GM12878 (cell line): ENCODE results near the gene SLC25A40. TPM values are rescaled to one million over a fixed set of nuclear protein-coding genes. Genes with fewer than 3 reads are reported as not detected.

ENCODE experiments used
- ATAC-seq: fragments of 200-7000 bp; cut with Tn5 transposase; 3 replicates; pipeline ENCODE4 v1.9.1; 2020; ENCODE audit warnings: mild to moderate bottlenecking, moderate library complexity
- BruUV-seq: library from RNA; stranded (reverse); fragments of 400-500 nt; replicated peaks from 2 replicates; lab custom pipeline; 2021; lab: Mats Ljungman, UMichigan
- CTCF ChIA-PET: fragments of 300-600 bp; sonication (Branson Sonifier 250); formaldehyde crosslinking; extraction: SDS; loops from one replicate; lab custom pipeline; 2021; ENCODE audit warnings: inconsistent platforms; lab: Yijun Ruan, JAX
- POLR2A ChIA-PET: fragments of 350-600 bp; formaldehyde crosslinking; extraction: SDS; loops from one replicate; lab custom pipeline; 2021; ENCODE audit warnings: inconsistent platforms; lab: Charles Lee
- RAD21 ChIA-PET: fragments of 300-600 bp; sonication (Branson Sonifier 250); formaldehyde crosslinking; loops from one replicate; lab custom pipeline; 2023; ENCODE audit warnings: antibody characterized with exemption; ENCODE audit not compliant: unreplicated experiment; lab: Charles Lee
- SMC1A ChIA-PET: fragments of 300-600 bp; sonication (Branson Sonifier 250); formaldehyde crosslinking; loops from one replicate; lab custom pipeline; 2023; ENCODE audit not compliant: unreplicated experiment, uncharacterized antibody; lab: Charles Lee
- DNase-seq: peaks from one replicate; pipeline ENCODE4 v3.0.0-alpha.2; 2011; ENCODE audit warnings: low read depth, low spot score
- FAIRE-seq: peaks from 3 replicates; lab custom pipeline; 2011; peaks lifted over from hg19 to GRCh38; lab: Jason Lieb, UNC
- H2AFZ ChIP-seq: 2 replicates; pipeline ENCODE4 v1.6.0; 2011; ENCODE audit warnings: low read depth, low read length, control low read depth; ENCODE audit not compliant: control insufficient read depth
- H3K27ac ChIP-seq: 2 replicates; pipeline ENCODE4 v1.5.1; 2011; ENCODE audit warnings: control low read depth; ENCODE audit not compliant: control insufficient read depth, insufficient read depth
- H3K27me3 ChIP-seq, 2 experiments: replicated peaks in 1 of 2; 2 replicates each; pipeline versions ENCODE4 v1.6.0 to v1.6.1; 2011; ENCODE audit warnings: low read length in 1 of 2; ENCODE audit not compliant: control insufficient read depth in 2 of 2, insufficient read depth in 2 of 2
- H3K36me3 ChIP-seq, 2 experiments: 2 replicates each; pipeline ENCODE4 v1.5.1; 2011; ENCODE audit warnings: low read length in 1 of 2; ENCODE audit not compliant: control insufficient read depth in 2 of 2, insufficient read depth in 2 of 2
- H3K4me1 ChIP-seq: 2 replicates; pipeline ENCODE4 v1.6.1; 2011; ENCODE audit warnings: mild to moderate bottlenecking, low read length, moderate library complexity, mixed read lengths; ENCODE audit not compliant: control insufficient read depth, insufficient read depth
- H3K4me2 ChIP-seq: 2 replicates; pipeline ENCODE4 v1.6.0; 2011; ENCODE audit warnings: control low read depth; ENCODE audit not compliant: control insufficient read depth, insufficient read depth
- H3K4me3 ChIP-seq: fragments of 200-600 bp; sonication (generic); 2 replicates; pipeline ENCODE4 v1.5.1; 2016
- H3K79me2 ChIP-seq: 2 replicates; pipeline ENCODE4 v1.6.0; 2011; ENCODE audit warnings: low read length; ENCODE audit not compliant: control insufficient read depth, insufficient read depth
- H3K9ac ChIP-seq: 2 replicates; pipeline ENCODE4 v1.8.0; 2011; ENCODE audit warnings: low read length, control low read depth, mixed read lengths; ENCODE audit not compliant: control insufficient read depth, insufficient read depth
- H3K9me3 ChIP-seq: replicated peaks from 3 replicates; pipeline ENCODE4 v1.5.1; 2011; ENCODE audit warnings: mild to moderate bottlenecking, low read length; ENCODE audit not compliant: control insufficient read depth, insufficient read depth
- H4K20me1 ChIP-seq: 2 replicates; pipeline ENCODE4 v1.6.0; 2011; ENCODE audit not compliant: control insufficient read depth, insufficient read depth
- CBX3 ChIP-seq: fragments of 200-600 bp; sonication (generic); IDR thresholded peaks from 2 replicates; pipeline ENCODE4 v1.6.1; 2016; ENCODE audit warnings: low read depth, borderline replicate concordance
- CTCF ChIP-seq, 3 experiments: IDR thresholded peaks in 2 of 3; conservative IDR thresholded peaks in 1 of 3; 2 replicates each; pipeline ENCODE4 v1.5.1; 2011; ENCODE audit warnings: low read depth in 3 of 3, low read length in 3 of 3, mild to moderate bottlenecking in 3 of 3, control low read depth in 2 of 3, moderate library complexity in 2 of 3, inconsistent platforms in 1 of 3, mixed read lengths in 1 of 3; ENCODE audit not compliant: control insufficient read depth in 2 of 3, insufficient read depth in 1 of 3; ENCODE audit errors: extremely low read depth in 1 of 3
- E2F8 ChIP-seq: fragments of 450-650 bp; IDR thresholded peaks from 2 replicates; pipeline ENCODE4 v1.6.1; 2018; ENCODE audit warnings: mild to moderate bottlenecking, low read depth, moderate library complexity; ENCODE audit not compliant: partially characterized antibody
- GABPA ChIP-seq: IDR thresholded peaks from 2 replicates; pipeline ENCODE4 v1.6.1; 2014; ENCODE audit warnings: antibody characterized with exemption, low read depth, mild to moderate bottlenecking, inconsistent platforms
- HDAC2 ChIP-seq: fragments of 200-600 bp; sonication (generic); IDR thresholded peaks from 2 replicates; pipeline ENCODE4 v1.6.1; 2017
- IKZF1 ChIP-seq: fragments of 450-650 bp; conservative IDR thresholded peaks from 2 replicates; pipeline ENCODE4 v1.6.1; 2017; ENCODE audit warnings: antibody characterized with exemption, mild to moderate bottlenecking
- KAT2A ChIP-seq: conservative IDR thresholded peaks from 2 replicates; pipeline ENCODE4 v1.6.1; 2011; ENCODE audit warnings: low read depth, low read length; ENCODE audit not compliant: control insufficient read depth
- MXI1 ChIP-seq: fragments of 150-350 bp; IDR thresholded peaks from 2 replicates; pipeline ENCODE4 v1.6.1; 2011; ENCODE audit warnings: low read depth, mild to moderate bottlenecking, inconsistent platforms, low read length, improper control_type of control experiment
- NFYA ChIP-seq: IDR thresholded peaks from 2 replicates; pipeline ENCODE4 v1.6.1; 2011; ENCODE audit warnings: low read depth, mild to moderate bottlenecking, low read length, improper control_type of control experiment, borderline replicate concordance
- STAT3 ChIP-seq: IDR thresholded peaks from 2 replicates; pipeline ENCODE4 v1.6.1; 2011; ENCODE audit warnings: low read depth, low read length, improper control_type of control experiment
- ZBED1 ChIP-seq: IDR thresholded peaks from 2 replicates; pipeline ENCODE4 v1.6.1; 2016; ENCODE audit warnings: borderline replicate concordance
- ZNF687 ChIP-seq: fragments of 450-650 bp; IDR thresholded peaks from 2 replicates; pipeline ENCODE4 v1.6.1; 2017; ENCODE audit warnings: mild to moderate bottlenecking, moderate library complexity
- WGBS: methylation state at CpG from one replicate; pipeline ENCODE4 v1.1.6; 2016; ENCODE audit warnings: low lambda C conversion rate; ENCODE audit not compliant: insufficient replicate concordance, insufficient coverage; ENCODE audit errors: missing lambda C conversion rate; 5-methylcytosine and 5-hydroxymethylcytosine counted together
- in situ Hi-C: fragments of 300-500 bp; cut with MboI; formaldehyde crosslinking; loops from 9 replicates; pipeline ENCODE4 v1.14.3; 2018; ENCODE audit warnings: mixed read lengths
- intact Hi-C: fragments of 100-400 bp; cut with micrococcal nuclease; formaldehyde crosslinking; loops from one replicate; pipeline ENCODE4 v1.14.2; 2022; ENCODE audit not compliant: unreplicated experiment
- polyA plus RNA-seq, 11 experiments: library from polyadenylated mRNA; depleted of rRNA in 4 of 11; unstranded in 6 of 11; stranded (reverse) in 5 of 11; fragments of >200 nt; fragmentation: Nextera tagmentation in 4 of 11; fragmentation: Illumina TruSeq in 1 of 11; extraction: Ambion mirVana in 4 of 11; extraction: Trizol in 1 of 11; gene quantifications; 1 replicate in 1 of 11; 2 replicates in 10 of 11; pipeline versions ENCODE4 v1.2.1 to v1.2.3, GENCODE V29; 2011 to 2016; ENCODE audit warnings: inconsistent platforms in 2 of 11, missing spikeins in 2 of 11, low read depth in 1 of 11
- total RNA-seq, 4 experiments: library from RNA; depleted of rRNA in 3 of 4; stranded (reverse); fragments of >200 nt in 3 of 4; fragmentation: Illumina TruSeq in 1 of 4; extraction: Trizol in 1 of 4; gene quantifications; 2 replicates each; pipeline versions ENCODE4 v1.2.1 to v1.2.3, GENCODE V29; 2013 to 2021

Gene SLC25A40
- total and polyA plus RNA-seq, 10 of the 15 experiments (the other 5 are each of a cell fraction or from before 2014, with no cell fraction given): 15.8 to 60.3 (median 22.2) TPM

- Histone ChIP-seq H3K9me3 (no peaks in the 10 kb centered on the region), H2AFZ (no peak overlapping the region), H4K20me1 (no peaks in the 10 kb centered on the region), H3K9ac (no peak overlapping the region), H3K27ac (no peak overlapping the region), H3K36me3 (peaks cover 4 to 16% of the 10 kb centered on the region in 2 experiments; a peak in 3 of 4 replicates), H3K27me3 (no peaks in the 10 kb centered on the region), H3K4me3 (no peak overlapping the region), H3K79me2 (peaks cover 4% of the 10 kb centered on the region)
- in situ Hi-C loops: no loop called here
- ChIA-PET CTCF (no interaction called here), SMC1A (interaction anchor here (0.8 to 1.7 kb wide), 2 partner anchors 12 to 213 kb away, joined by 3 read pairs; no protein-coding TSS in a partner anchor), RAD21 (no interaction called here)
- BruUV-seq: no TSS peak
- DNase-seq: no peak
- FAIRE-seq: no peak
- ATAC-seq: no peak
- TF ChIP-seq CTCF (IDR thresholded peaks at IDR 0.05 in 2 of 3, conservative IDR thresholded peaks at IDR 0.05 in 1 of 3; ENCODE audit: control insufficient read depth in 2 of 3, extremely low read depth in 1 of 3, insufficient read depth in 1 of 3, low read depth in 3 of 3, low read length in 3 of 3) (no peak), STAT3 (no peak), KAT2A (no peak), HDAC2 (no peak), ZNF687 (no peak), GABPA (no peak), ZBED1 (no peak), CBX3 (no peak), NFYA (no peak), MXI1 (no peak), E2F8 (no peak), IKZF1 (no peak)
- TF ChIP-seq, all 136 proteins: peak for 0
- POLR2A ChIA-PET: no interaction called here
- H3K4me2 ChIP-seq: no peak overlapping the region
- no peaks in the 10 kb centered on the region for H3K4me1 ChIP-seq
- intact Hi-C loops: no loop called here
- WGBS: 100% methylated on average over 2 of the region's 2 CpGs
Observed at GRCh38 chr7:87899255-87899654, 23.1 kb upstream of the SLC25A40 start.
